GM21529 (cell line): ENCODE data around the gene DDX49.
"Not testable (repeated sequence)": the region's sequence is repeated elsewhere in the genome, so short reads cannot be mapped to it uniquely, and the experiment has no call there.

Source experiments
- ATAC-seq: cut with Tn5 transposase; IDR thresholded peaks from one replicate; pipeline ENCODE4 v1.9.1; 2021; ENCODE audit not compliant: unreplicated experiment

DDX49 gene

GRCh38 chr19:18895038-18895823, 24.3 kb upstream of the DDX49 start:
- ATAC-seq: no peak

- no peak for ATAC-seq
Measured at GRCh38 chr19:18895824-18896341, 23.6 kb upstream of the DDX49 start, which contains the start of gene CERS1. TSS of gene CERS1 (minus strand) at chr19:18896158. CDS start at chr19:18896072, 86 bp downstream.

GRCh38 chr19:18896421-18896841, 23.1 kb upstream of the DDX49 start:
- ATAC-seq: no peak

- no peak for ATAC-seq
Measured at GRCh38 chr19:18897094-18898029, 22.2 kb upstream of the DDX49 start.

GRCh38 chr19:18898081-18898606, 21.4 kb upstream of the DDX49 start:
- ATAC-seq: no peak

- ATAC-seq: no peak
Measured at GRCh38 chr19:18898607-18899408, 20.7 kb upstream of the DDX49 start.

- ATAC-seq: no peak
Measured at GRCh38 chr19:18899624-18900560, 19.6 kb upstream of the DDX49 start.

GRCh38 chr19:18900700-18901481, 18.6 kb upstream of the DDX49 start:
- no peak for ATAC-seq

- no peak for ATAC-seq
Measured at GRCh38 chr19:18901491-18901890, 18.0 kb upstream of the DDX49 start.

- not testable (repeated sequence) for ATAC-seq
Measured at GRCh38 chr19:18902519-18902918, 17.0 kb upstream of the DDX49 start.

- ATAC-seq: no peak
Measured at GRCh38 chr19:18903156-18904037, 16.1 kb upstream of the DDX49 start.

- no peak for ATAC-seq
Measured at GRCh38 chr19:18904334-18905057, 15.0 kb upstream of the DDX49 start.

GRCh38 chr19:18905058-18905456, 14.5 kb upstream of the DDX49 start:
- ATAC-seq: no peak

- ATAC-seq: no peak
Measured at GRCh38 chr19:18905513-18906236, 13.8 kb upstream of the DDX49 start.

- no peak for ATAC-seq
Measured at GRCh38 chr19:18906605-18907519, 12.7 kb upstream of the DDX49 start.
